HepG2 (cell line): ENCODE measurements around the gene HSDL2. TPM values are rescaled to one million over a fixed set of nuclear protein-coding genes. Genes with fewer than 3 reads are reported as not detected.

Experiments used
- ESRRA ChIP-seq: sonication (generic); formaldehyde crosslinking; IDR thresholded peaks from 2 replicates; pipeline ENCODE4 v1.5.1; 2020; ENCODE audit warnings: mild to moderate bottlenecking, low read depth, missing genetic modification reagents
- ETV6 ChIP-seq: sonication (generic); formaldehyde crosslinking; conservative IDR thresholded peaks from 2 replicates; pipeline ENCODE4 v1.4.0; 2020; ENCODE audit warnings: missing genetic modification reagents
- GZF1 ChIP-seq: sonication (generic); formaldehyde crosslinking; IDR thresholded peaks from 2 replicates; pipeline ENCODE4 v1.5.1; 2020; ENCODE audit warnings: mild to moderate bottlenecking, missing genetic modification reagents
- IKZF5 ChIP-seq: IDR thresholded peaks from 2 replicates; pipeline ENCODE4 v1.6.1; 2018; ENCODE audit warnings: missing genetic modification reagents, mild to moderate bottlenecking, missing compliant biosample characterization
- KDM5A ChIP-seq: fragments of 200-600 bp; sonication (generic); IDR thresholded peaks from 2 replicates; pipeline ENCODE4 v1.7.0; 2018; ENCODE audit warnings: antibody characterized with exemption, mild to moderate bottlenecking, low read length, borderline replicate concordance
- MAFG ChIP-seq: sonication (generic); formaldehyde crosslinking; IDR thresholded peaks from 2 replicates; pipeline ENCODE4 v1.5.1; 2020; ENCODE audit warnings: mild to moderate bottlenecking, missing genetic modification reagents
- MED13 ChIP-seq: sonication (generic); formaldehyde crosslinking; IDR thresholded peaks from 2 replicates; pipeline ENCODE4 v1.5.0; 2020; ENCODE audit warnings: missing genetic modification reagents
- MEIS2 ChIP-seq: sonication (generic); formaldehyde crosslinking; IDR thresholded peaks from 2 replicates; pipeline ENCODE4 v1.9.0; 2021; ENCODE audit warnings: mild to moderate bottlenecking, missing genetic modification reagents
- POLR2AphosphoS5 ChIP-seq: IDR thresholded peaks from 2 replicates; pipeline ENCODE4 v1.6.1; 2012; ENCODE audit warnings: low read depth, low read length
- SAFB2 ChIP-seq: sonication (generic); formaldehyde crosslinking; IDR thresholded peaks from 2 replicates; pipeline ENCODE4 v1.5.1; 2020; ENCODE audit warnings: missing genetic modification reagents, low read depth, mild to moderate bottlenecking, borderline replicate concordance
- SMAD3 ChIP-seq: sonication (generic); formaldehyde crosslinking; IDR thresholded peaks from 2 replicates; pipeline ENCODE4 v1.4.0; 2020; ENCODE audit warnings: missing genetic modification reagents
- SP2 ChIP-seq: sonication (generic); formaldehyde crosslinking; IDR thresholded peaks from 2 replicates; pipeline ENCODE4 v1.5.1; 2020; ENCODE audit warnings: mild to moderate bottlenecking, missing genetic modification reagents
- TBX2 ChIP-seq: sonication (generic); formaldehyde crosslinking; IDR thresholded peaks from 2 replicates; pipeline ENCODE4 v1.5.0; 2020; ENCODE audit warnings: missing genetic modification reagents, mild to moderate bottlenecking, borderline replicate concordance
- TERF1 ChIP-seq: sonication (generic); formaldehyde crosslinking; IDR thresholded peaks from 2 replicates; pipeline ENCODE4 v1.8.0; 2022; ENCODE audit warnings: mild to moderate bottlenecking, missing genetic modification reagents, moderate library complexity
- TSC22D2 ChIP-seq: sonication (generic); formaldehyde crosslinking; IDR thresholded peaks from 2 replicates; pipeline ENCODE4 v1.5.1; 2020; ENCODE audit warnings: missing genetic modification reagents, mild to moderate bottlenecking, borderline replicate concordance
- ZNF12 ChIP-seq: sonication (generic); formaldehyde crosslinking; IDR thresholded peaks from 2 replicates; pipeline ENCODE4 v1.5.0; 2020; ENCODE audit warnings: missing genetic modification reagents
- ZNF280D ChIP-seq: sonication (generic); formaldehyde crosslinking; IDR thresholded peaks from 2 replicates; pipeline ENCODE4 v1.5.1; 2020; ENCODE audit warnings: mild to moderate bottlenecking, missing genetic modification reagents
- ZNF569 ChIP-seq: sonication (generic); formaldehyde crosslinking; IDR thresholded peaks from 2 replicates; pipeline ENCODE4 v1.5.0; 2020; ENCODE audit warnings: mild to moderate bottlenecking, missing genetic modification reagents, moderate library complexity, borderline replicate concordance
- ZNF687 ChIP-seq: sonication (generic); formaldehyde crosslinking; IDR thresholded peaks from 2 replicates; pipeline ENCODE4 v1.5.1; 2020; ENCODE audit warnings: mild to moderate bottlenecking, missing genetic modification reagents, moderate library complexity
- ZNF839 ChIP-seq: sonication (generic); formaldehyde crosslinking; IDR thresholded peaks from 2 replicates; pipeline ENCODE4 v1.4.0; 2020; ENCODE audit warnings: missing genetic modification reagents, mild to moderate bottlenecking, borderline replicate concordance
- polyA plus RNA-seq, 8 experiments: library from polyadenylated mRNA; depleted of rRNA in 3 of 8; stranded (reverse) in 7 of 8; unstranded in 1 of 8; fragments of >200 nt; fragmentation: Illumina TruSeq in 4 of 8; extraction: Trizol in 4 of 8; gene quantifications; 2 replicates each; pipeline versions ENCODE4 v1.2.1 to v1.2.3, GENCODE V29; 2011 to 2016; ENCODE audit warnings: low read depth in 4 of 8, missing spikeins in 1 of 8, mixed read lengths in 1 of 8; ENCODE audit not compliant: insufficient read depth in 1 of 8
- total RNA-seq, 5 experiments: library from RNA; depleted of rRNA; stranded (reverse); fragments of >200 nt; fragmentation: Illumina TruSeq; extraction: Trizol; gene quantifications; 2 replicates each; pipeline ENCODE4 v1.2.3, GENCODE V29; 2016; ENCODE audit warnings: low read depth in 1 of 5

The HSDL2 gene
- total and polyA plus RNA-seq, 2 of the 13 experiments (the other 11 are each of a cell fraction or from before 2014, with no cell fraction given): 55.3 to 80.2 TPM

DNA sequence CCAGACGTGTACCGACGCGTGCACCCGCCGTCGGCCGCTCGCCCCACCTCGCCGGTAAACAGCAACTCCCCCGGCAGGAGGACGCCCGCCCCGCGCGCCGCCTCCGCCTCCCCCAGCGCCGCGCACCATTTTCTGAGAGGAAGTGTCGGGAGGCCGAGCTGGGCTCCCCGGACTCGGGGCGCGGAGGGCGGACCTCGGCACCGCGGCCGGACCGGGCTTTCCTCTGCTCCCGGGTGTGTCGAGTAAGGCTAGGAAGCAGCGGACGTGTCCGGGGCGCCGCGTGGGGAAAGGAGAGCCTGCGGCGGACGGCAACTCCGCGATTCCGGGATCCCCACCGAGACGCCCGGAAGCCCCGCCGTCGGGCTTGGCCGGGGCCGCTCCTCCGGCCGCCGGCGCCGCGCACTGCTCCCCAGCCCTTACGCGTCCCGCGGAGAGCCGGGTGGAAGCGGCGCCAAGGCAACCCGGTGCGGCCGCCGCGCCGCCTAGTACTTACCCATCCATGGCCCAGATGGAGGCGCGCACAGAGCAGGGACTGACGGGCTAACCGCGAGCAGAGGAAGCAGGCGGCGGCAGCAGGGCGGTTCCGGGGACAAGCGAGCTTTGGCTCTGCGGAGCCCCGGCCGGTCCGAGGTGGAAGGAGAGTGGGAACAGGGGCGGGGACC is 46.8 kb upstream of the HSDL2 start, which contains the start of gene PTBP3 (continued):
- TF ChIP-seq GZF1 (0 out of 2 replicates have a peak, but pooled peaks have one; percentile 62), SMAD3 (CRISPR knock-in tag) (0 out of 2 replicates have a peak, but pooled peaks have one; percentile 42), TERF1 (CRISPR knock-in tag) (no peak), SP2 (no peak), SAFB2 (CRISPR knock-in tag) (peak; percentile 46; the same call in 1 of the 2 replicates), ESRRA (CRISPR knock-in tag) (no peak; the same call in 1 of the 2 replicates), MEIS2 (CRISPR knock-in tag) (no peak; the same call in none of the 2 replicates), MAFG (CRISPR knock-in tag) (no peak), MED13 (CRISPR knock-in tag) (no peak; the same call in 1 of the 2 replicates), ZNF12 (CRISPR knock-in tag) (0 out of 2 replicates have a peak, but pooled peaks have one; percentile 6), KDM5A (no peak), TSC22D2 (CRISPR knock-in tag) (no peak; the same call in 1 of the 2 replicates), TBX2 (CRISPR knock-in tag) (peak; percentile 65; the same call in 1 of the 2 replicates), ZNF280D (no peak; the same call in 1 of the 2 replicates), ZNF839 (CRISPR knock-in tag) (no peak), ETV6 (CRISPR knock-in tag) (no peak), IKZF5 (CRISPR knock-in tag) (no peak), ZNF687 (CRISPR knock-in tag) (peak; percentile 86), POLR2AphosphoS5 (peak; percentile 63), ZNF569 (CRISPR knock-in tag) (no peak)
